HG02610 (cell line): ENCODE measurements around the gene MT1B.
"Not testable (repeated sequence)": the region's sequence is repeated elsewhere in the genome, so short reads cannot be mapped to it uniquely, and the experiment has no call there.

Experiments used
- ATAC-seq: cut with Tn5 transposase; IDR thresholded peaks from one replicate; pipeline ENCODE4 v1.9.1; 2021; ENCODE audit warnings: mild to moderate bottlenecking, moderate library complexity; ENCODE audit not compliant: unreplicated experiment

Gene MT1B

GRCh38 chr16:56618138-56618537 is 33.5 kb upstream of the MT1B start:
- no peak for ATAC-seq

- no peak for ATAC-seq
These were observed 31.3 kb upstream of the MT1B start for GRCh38 chr16:56620339-56620897.

GRCh38 chr16:56621665-56622445 is 29.8 kb upstream of the MT1B start:
- not testable (repeated sequence) for ATAC-seq

GRCh38 chr16:56623184-56623583 is 28.5 kb upstream of the MT1B start:
- ATAC-seq, result not testable (repeated sequence)

GRCh38 chr16:56623637-56624036 is 28.0 kb upstream of the MT1B start:
- ATAC-seq, result no peak

GRCh38 chr16:56625140-56625942 is 26.3 kb upstream of the MT1B start, which contains the start of gene MT1E:
MT1E (plus strand) TSS chr16:56625781; CDS start chr16:56625852, 71 bp downstream.
- ATAC-seq, result peak; percentile 38

- no peak for ATAC-seq
These were observed 25.6 kb upstream of the MT1B start for GRCh38 chr16:56625943-56626654.

GRCh38 chr16:56626685-56627084 is 25.0 kb upstream of the MT1B start:
- ATAC-seq, result no peak

GRCh38 chr16:56628486-56629350 is 23.0 kb upstream of the MT1B start:
- ATAC-seq, result no peak

- no peak for ATAC-seq
These were observed 22.2 kb upstream of the MT1B start for GRCh38 chr16:56629531-56629930.

GRCh38 chr16:56630134-56630533 is 21.6 kb upstream of the MT1B start:
- peak; percentile 89 for ATAC-seq

GRCh38 chr16:56631197-56631596 is 20.5 kb upstream of the MT1B start:
- ATAC-seq, result no peak

GRCh38 chr16:56631832-56632155 is 19.9 kb upstream of the MT1B start:
- no peak for ATAC-seq

- no peak for ATAC-seq
These were observed 19.4 kb upstream of the MT1B start, which contains the start of gene MT1M for GRCh38 chr16:56632156-56632847. MT1M (plus strand) TSS chr16:56632659; CDS start chr16:56632732, 73 bp downstream.

GRCh38 chr16:56632848-56633365 is 18.8 kb upstream of the MT1B start:
- ATAC-seq, result no peak

GRCh38 chr16:56633535-56633934 is 18.2 kb upstream of the MT1B start:
- no peak for ATAC-seq

GRCh38 chr16:56634715-56635440 is 16.8 kb upstream of the MT1B start:
- ATAC-seq, result no peak

GRCh38 chr16:56635441-56635967 is 16.2 kb upstream of the MT1B start:
- no peak for ATAC-seq
